Smooth muscle cell of the brain vasculature (primary cell): Measurements from ENCODE around the gene RAMP3.
"Not testable (repeated sequence)": the region's sequence is repeated elsewhere in the genome, so short reads cannot be mapped to it uniquely, and the experiment has no call there.

ENCODE experiments used
- DNase-seq: peaks from one replicate; pipeline ENCODE4 v3.0.0-alpha.2; 2012; ENCODE audit warnings: low read depth, low spot score

The RAMP3 gene

DNA sequence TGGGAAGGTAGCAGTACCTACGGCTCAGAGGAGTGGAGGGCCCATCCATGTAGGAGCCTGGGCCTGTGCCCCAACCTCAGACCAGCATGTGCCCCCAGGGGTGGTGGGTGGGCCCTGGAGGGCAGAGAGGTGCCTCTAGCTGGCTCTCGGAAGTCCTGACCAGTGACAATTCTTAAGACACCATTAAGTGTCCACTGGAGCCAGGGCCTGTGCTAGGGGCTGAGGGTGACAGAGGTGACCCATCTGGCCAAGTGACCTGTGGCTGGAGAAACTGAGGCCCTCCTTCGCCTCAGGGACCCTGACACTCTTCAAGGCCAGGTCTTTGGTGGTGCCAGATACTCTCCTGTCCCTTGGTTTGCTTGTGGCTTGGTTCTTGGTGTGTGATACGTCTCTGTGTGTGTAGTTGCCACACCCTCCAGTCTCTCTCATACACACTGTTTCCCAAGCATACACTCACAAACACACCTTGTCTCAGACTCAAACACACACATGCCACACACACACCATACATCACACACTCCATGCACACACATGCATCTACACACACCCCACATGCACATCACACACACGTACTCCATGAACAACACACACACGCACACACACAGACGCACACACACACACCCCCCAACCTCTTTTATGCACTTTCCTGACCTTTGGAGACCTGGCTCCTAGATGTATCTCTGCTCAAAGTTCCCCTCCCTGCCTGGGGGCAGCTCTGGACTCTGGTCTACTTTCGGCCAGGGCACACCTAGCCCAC lies 897 bp upstream of the RAMP3 start:
- no peak for DNase-seq

DNA sequence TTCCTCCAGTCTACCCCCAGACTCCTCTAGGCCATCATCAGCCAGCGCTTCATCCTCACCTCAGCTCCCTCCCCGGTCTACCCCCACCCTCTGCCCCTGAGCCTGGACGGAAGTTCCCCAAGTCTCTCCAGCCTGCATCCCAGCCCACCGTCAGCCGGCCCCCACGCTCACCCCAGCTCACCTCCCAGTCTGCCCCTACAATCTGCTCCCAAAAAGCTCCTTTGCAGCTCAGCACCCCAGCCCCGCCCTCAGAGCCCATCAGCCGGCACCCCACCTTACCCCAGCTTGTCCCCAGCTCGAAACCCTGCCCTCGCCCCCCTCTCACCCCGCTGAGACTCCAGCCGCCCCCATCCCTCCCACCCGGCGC lies 322 bp upstream of the RAMP3 start:
- DNase-seq, result no peak

DNA sequence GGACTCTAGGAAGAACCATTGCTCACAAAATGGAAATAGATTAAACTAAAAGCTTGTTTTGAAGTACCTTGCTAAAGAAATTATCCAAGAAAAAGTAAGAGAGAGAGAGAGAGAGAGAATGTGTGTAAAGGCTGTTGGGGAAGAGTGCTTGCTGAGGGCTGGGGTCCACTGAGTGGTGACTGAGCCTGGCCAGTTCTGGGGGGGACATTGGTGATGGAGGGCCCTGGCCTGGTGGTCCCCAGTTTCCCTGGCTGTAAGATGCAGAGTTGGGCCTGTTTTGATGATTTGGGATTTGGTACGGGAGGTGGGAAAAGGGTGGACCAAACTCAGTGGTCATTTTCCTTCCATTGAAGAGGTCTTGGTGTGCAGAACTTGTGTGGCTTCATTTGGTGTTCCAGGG lies 880 bp downstream of the RAMP3 start:
- DNase-seq, result no peak

DNA sequence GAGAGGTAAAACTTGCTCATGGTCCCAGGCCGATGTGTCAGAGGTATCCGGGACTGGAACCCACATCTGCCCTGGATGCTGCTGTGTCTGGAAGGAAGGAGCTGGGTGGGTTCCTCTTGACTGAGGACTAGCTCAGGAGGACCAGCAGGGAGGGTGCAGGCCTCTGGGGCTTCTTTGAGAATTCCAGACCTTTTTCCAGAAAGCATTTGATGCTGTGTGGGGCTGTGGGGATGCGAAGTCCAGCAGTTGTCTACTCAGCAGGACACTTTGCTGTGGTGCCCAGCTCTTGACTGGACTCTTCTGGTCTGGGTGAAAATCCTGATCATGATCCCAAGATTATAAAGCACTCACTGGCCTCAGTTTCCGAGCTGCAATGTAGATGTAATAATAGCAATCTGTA lies 1.7 kb downstream of the RAMP3 start:
- no peak for DNase-seq

DNA sequence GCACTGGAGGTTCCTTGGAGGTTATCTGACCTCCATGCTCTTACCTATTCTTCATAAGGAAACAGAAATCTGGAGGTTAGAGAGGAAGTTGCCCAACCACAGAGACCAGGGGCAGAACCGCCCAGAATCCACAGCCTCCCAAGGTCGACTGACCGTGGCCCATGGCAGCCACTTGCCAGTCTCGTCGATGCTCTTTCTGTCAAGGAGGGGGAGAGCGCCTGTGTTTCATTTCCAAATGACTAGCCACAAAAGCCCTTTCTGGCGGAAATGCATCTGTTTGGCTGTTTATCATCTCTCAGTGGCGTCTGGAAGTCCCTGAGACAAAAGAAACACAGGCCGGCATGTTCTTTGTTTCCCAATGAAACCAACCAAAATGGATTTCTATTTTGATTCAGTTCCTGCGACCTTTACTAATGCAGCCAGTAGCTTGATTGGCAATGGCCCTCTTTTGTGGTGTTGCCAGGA lies 2.9 kb downstream of the RAMP3 start:
- no peak for DNase-seq

DNA sequence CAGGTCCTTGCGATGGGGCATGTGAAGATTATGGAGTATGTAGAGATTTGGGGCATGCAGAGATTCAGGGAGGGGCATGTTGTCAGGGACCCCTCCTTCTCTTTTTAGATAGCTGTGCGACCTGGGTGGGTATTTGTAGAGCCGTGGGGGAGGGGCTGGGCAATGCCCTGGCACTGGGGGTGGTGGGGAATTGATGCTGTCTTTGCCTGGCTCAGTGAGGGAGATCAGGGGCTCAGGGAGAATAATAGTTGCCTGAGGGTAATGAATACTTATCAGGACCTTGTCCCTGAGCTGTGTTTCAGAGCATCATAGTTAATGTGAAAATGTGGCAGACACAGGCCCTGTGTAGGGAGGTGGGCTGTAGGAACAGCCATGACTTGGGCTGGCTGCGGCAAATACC lies 3.5 kb downstream of the RAMP3 start:
- DNase-seq, result no peak

DNA sequence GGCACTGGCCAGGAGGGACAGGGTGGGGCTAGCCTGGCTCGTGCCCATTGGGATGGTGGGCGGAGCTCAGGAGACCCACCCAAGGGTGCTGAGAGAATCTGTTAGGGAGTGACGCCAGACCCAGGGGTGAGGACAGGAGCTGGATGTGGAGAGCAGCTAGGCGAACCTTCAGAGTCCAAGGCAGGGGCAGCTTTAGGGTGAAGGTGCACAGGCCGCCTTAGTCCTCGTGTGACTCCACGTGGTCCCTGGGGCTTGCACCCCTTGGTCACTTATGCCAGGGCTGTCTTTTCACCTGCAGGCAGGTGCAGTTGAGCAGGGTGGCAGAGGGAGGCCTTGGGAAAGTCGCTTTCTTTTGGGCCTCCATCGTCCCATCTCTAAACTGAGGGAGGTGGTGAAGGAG lies 4.3 kb downstream of the RAMP3 start:
- DNase-seq, result no peak

DNA sequence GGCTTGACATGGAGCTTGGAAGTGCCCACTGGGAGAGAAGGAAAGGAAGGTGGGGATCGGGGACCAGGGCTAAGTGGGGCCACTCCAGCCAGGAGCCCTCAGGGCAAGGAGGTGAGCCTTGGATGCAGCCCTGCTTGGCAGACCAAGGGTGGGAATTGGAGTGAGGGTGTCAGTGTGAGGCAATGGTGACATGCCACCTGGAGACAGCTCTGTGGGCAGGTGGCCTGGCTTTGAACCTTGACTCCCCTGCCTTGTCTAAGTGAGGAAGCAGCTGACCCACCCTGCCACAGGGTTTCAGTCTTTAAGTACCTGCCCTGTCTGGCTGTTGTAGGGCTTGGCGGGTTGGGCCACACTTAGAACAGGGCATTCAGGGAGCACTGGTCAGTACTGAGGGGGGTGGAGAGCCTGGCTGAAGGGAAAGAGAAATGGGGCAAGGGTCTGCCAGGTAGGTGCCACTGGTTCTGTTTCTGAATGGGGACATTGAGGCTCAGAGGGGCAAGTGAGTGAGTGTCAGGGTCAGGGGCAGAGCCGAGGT lies 4.8 kb downstream of the RAMP3 start:
- no peak for DNase-seq

DNA sequence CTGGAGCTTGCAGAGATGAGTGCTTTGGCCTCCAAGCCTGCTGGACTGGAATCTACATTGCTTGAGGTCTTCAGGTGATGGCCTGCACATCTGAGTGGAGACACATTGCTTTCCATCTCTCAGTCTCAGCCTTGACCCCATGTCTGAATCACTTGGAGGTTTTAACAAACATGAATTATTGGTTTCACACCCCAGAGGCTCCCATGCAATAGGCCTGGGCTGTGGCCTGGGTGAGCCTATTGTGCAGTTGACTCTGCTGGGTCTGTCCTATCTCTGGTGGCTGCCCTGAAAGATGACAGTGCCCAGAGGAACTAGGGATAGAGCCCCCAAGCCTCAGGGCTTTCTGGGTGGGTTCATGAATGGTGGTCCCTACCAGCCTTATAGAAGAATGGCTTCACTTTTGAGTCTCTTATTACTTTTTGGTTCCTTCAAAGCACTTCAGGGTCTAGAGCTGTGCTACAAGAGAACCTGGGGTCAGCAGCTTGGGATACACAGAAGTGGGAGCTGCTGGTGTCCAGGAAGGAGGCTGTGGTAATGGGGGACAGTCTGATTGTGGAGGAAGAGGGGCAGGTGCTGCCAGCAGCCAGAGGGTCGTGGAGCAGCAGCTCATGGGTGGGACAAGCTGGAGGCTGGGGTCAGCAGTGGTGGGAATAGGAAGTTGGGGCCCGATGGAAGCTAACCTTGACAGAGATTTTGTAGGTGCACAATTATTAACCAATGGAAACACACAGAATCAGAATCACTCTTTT lies 5.5 kb downstream of the RAMP3 start:
- DNase-seq, result no peak

DNA sequence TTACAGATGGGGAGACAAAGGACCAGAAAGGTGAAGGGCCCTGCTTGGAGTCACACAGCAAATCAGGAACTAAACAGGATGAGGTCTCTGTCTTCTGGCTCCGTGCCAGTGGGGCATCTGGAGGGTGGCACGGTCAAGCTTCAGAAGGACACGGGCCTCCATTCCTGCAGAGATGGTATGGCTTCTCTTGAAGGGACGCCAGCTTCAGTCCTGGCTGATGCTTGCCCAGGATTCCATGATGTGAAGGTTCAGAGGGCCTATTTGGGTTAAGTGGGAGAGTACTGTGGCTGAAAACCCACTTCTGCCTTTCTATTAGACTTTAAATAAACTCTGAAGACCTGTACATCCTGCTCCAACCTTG lies 6.1 kb downstream of the RAMP3 start:
- DNase-seq, result no peak

DNA sequence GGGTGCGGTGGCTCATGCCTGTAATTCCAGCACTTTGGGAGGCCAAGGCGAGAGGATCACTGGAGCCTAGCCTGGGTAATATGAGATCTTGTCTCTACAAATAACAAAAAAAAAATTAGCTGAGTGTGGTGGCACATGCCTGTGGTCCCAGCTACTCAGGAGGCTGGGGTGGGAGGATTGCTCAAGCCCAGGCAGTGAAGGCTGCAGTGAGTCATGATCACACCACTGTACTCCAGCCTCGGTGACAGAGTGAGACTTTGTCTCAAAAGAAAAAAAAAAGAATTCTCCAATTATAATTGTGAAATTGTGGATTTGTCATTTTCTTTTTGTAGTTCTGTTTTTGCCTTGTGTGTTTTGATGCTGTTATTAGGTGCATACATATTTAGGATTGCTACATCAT lies 6.7 kb downstream of the RAMP3 start:
- not testable (repeated sequence) for DNase-seq

DNA sequence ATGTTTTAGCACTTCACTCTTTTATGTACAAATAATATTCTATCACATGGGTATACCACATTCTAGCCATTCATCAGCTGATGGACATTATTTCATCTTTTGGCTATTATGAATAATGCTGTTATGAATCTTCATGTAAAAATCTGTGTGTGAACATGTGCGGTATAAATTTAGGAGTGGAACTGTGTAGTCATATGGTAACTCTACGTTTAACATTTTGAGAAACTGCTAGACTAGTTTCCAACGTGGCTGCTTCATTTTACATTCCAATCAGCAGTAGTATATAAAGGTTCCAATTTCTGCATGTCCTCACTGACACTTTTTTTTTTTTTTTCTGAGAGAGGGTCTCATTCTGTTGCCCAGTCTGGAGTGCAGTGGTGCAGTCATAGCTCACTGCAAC lies 8.3 kb downstream of the RAMP3 start:
- no peak for DNase-seq

DNA sequence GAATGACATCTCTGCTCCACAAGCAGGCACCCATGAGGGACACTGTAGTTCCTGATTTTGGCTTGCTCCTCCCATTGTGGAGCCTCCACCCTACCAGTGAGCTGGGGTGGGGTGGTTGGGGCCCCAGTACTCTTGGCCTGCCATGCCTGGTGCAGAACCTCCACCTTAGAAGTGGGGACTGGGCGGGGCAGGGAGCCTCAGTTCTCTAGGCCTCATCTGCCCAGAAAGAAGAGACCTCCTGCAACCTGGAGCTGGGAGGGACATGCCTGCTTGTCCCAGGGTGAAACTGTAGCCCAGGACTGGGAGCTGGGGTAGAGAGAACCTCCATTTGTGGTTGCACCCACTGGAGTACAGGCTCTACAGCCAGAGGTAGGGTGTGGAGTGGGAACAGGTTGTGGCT lies 14.4 kb downstream of the RAMP3 start:
- no peak for DNase-seq

DNA sequence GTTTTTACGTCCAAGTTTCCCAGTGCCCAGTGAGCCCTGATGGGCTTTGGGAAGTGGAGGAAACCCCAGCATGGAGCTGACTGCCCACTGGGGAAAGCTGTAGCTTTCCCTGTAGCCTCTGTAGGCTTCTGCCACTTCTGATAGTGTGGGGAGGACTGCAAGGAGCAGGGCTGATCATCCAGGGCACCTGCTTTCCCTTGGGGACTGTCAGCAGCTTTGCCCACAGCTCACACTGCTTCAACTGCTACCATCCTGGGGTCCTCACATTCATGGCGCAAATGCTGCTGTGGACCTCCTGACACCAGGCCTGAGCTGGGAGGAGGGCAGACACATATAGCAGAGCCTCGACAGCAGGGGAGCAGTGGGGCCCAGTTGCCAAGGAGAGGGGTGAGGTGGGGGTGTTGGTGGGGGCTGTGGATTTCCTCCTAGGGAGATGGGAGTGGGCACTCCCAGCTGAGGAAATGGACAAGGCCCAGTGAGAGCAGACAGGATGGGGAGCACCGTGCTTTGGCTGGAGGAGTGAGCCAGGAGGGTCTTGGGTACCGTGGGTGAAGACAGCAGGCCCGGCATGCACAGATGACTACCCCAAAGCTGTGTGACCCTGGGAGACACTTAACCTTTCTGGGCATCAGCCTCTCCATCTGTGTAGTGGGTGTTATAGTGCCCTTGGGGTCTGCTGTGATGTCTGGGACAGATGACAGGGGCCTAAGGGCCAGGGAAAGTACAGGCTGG lies 16.2 kb downstream of the RAMP3 start:
- no peak for DNase-seq

DNA sequence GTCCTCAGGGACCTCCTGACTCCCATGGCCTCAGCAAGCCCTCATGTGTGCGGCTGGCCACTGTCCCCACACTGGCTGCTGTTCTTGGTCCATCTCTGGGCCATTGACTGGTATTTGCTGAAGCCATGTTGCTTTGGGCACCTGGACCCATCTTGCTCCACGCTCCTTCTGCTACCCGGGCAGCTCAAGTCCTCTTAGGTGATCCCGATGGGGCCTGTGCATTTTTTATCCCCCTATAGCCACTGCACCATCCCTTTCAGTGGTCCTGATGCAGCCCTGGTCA lies 16.7 kb downstream of the RAMP3 start:
- no peak for DNase-seq

DNA sequence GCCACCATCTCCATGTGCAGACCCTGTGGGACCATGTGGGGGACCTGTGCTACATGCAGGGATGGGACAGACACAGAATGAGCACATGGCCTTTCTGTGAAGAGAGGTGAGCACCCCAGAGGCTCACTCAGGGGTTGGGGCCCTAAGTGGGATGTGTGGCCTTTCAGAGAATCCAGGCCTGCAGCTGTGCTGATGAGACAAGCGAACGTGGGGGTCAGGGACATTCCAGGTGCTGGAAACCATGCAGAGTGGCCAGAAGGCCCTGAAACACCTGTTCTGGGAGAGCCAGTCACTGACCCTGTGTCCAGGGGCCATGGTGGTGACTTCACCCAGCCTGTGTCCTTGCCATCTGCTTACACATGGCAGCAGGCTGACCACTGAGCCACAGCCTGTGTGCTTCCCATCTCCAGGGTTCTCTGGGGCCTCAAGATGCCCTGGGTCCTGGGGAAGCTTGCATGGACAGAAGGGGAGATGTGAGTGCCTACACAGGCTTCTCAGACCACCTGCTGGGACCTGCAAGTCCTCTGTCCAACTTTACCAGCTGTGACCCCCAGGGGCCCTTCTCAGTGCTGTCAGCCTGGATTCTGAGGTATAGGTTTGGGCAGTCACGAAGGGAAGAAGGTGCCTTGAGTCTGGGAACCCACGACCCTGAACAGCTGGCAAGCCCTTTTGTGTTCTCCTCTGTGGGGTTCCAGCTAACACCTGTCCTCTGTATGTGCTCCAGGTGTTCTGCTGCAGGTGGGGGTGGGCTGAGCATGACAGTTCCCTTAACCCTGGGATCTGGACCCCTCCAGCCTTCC lies 17.6 kb downstream of the RAMP3 start:
- no peak for DNase-seq

DNA sequence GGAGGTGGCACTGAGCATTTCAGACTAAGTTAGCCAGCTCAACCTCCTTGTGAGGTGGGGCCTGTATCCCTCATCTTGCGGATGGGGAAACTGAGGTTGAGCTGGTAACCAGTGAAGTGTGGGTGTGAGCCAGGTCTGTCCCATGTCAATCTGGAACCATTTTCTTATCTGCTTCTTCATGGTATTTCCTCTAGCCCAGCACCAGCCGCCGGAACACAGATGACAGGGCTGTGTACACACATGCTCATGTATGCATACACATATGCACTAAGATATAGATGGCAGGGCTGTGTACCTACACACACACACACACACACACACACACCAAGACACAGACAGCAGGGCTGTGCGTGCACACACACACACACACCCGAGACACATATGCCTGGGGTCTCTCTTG lies 18.5 kb downstream of the RAMP3 start:
- no peak for DNase-seq

DNA sequence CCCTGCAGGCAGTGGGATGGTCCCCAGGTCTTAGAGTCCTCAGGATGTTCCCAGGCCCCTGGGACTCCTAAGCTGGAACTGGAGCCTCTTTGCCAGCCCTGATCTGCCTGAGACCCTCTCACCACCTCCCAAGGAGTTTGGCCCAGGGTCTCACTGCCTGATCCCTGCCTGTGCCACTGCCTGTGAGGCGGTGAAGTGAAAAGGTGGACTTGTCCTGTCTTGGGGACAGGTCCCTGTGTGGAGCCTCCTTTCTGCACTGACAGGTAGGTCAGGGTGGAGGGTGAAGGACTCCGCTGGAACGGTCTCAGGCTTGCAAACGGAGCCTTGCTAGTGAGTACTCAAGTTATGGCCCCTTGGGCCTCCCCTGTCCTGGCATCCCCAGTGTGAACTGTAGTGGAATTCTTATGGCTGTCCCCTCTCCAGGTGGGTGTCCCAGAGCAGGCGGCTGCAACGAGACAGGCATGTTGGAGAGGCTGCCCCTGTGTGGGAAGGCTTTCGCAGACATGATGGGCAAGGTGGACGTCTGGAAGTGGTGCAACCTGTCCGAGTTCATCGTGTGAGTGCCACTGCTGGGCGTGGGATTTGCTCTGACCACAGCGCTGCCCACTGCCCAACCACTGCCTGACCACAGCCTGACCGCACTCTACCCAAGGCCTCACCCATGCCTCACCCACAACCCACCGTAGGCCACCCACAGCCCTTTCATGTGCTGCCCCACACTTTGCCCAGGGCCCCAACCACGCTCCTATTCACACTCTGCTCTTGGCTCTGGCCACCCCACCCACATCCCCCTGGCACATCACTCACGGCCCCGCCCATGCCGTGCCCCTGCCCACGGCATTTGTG lies 19.5 kb downstream of the RAMP3 start:
- no peak for DNase-seq

DNA sequence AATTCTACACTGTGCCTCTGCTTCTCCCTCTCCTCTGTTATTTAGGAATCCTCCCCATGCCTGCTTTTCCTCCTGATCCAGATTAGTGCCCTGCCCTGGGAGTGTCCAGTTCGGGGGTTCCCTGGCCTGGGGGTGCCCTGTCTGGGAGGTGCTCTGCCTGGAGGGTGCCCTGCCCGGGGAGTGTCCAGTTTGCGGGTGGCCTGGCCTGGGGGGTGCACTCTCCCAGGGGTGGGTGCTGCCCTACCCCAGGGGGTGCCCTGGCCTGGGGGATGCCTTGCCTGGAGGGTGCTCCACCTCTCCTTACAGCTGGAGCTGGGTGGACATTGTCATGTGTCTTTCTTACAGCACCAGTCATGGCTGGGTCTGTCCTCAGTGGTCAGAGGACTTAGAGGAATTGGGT lies 20.2 kb downstream of the RAMP3 start:
- no peak for DNase-seq

DNA sequence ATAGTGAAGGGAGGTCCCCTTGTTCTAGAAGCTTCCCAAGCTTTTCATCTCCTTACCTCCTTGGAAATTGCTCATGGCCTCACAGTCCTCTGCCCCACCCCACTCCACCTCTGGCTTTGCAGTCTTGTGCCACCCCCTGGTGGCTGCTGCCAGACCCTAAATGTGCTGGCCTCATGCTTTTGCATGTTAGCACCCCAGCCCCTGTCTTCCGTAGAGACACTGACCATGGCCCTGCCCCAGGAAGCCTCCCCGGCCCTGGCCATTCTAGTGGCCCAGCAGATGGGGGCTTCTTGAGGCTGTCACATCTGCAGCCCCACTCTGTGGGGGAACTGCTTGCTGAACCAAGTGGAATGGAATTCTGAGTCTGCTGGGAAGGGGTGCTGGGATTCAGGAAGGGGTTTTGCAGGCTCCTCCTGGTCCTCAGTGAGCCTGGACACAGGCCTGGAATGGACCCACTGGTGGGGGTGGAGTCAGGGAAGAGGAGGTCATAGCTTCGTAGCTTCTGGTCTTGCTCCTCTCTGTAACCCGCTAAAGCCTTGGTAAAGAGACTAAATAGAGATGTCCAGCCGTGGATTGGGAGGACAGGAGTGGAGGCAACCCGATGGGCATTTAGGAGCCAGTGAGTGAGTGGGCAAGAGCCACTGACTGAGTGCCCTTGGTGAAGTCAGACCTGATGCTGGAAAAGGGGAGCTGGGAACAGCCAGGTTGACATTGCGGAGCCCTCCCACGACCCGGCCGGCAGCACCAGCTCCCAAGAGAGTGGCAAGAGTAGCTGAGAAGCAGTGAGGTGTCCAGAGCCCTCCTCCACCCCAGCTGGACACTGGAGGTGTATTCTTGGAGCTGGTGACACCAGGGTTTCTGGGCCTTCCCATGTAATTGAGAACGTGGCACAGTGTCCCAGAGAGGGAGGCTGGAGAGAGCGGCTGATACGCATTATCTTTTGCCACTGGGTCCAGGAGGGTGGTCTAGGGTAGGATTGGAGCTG lies 20.9 kb downstream of the RAMP3 start:
- no peak for DNase-seq
